GM08714 (cell line): ENCODE results near the gene SLC8B1.

Source experiments
- H3K4me3 ChIP-seq: fragments of 200-500 bp; sonication (Bioruptor generic); 2 replicates; pipeline ENCODE4 v1.5.1; 2014; ENCODE audit warnings: mild to moderate bottlenecking, low read length, inconsistent platforms
- ZNF274 ChIP-seq: IDR thresholded peaks from 2 replicates; pipeline ENCODE4 v1.6.1; 2012; ENCODE audit warnings: mild to moderate bottlenecking, low read depth, low read length

Gene SLC8B1

DNA sequence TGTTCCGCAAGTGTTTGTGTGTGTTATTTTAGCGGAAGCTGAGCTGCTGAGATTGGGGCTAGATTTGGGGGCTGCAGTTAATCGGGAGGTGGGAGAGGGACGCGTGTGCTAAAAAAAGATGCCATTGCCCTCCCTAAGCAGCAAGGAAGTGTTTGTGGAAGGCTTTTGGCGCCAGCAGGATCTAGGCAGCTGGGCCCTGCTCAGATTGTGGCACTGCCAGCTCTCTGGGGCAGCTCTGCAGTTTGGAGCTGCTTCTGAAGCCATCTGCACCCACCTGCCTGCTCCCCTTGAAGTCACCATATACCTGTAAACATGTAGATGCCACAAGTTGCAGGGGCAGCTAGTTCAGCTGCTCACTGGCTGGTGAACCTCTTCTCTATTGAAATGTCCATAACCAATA lies 84.9 kb downstream of the SLC8B1 start:
- no peak overlapping the region for H3K4me3 ChIP-seq
- TF ChIP-seq ZNF274, result no peak

DNA sequence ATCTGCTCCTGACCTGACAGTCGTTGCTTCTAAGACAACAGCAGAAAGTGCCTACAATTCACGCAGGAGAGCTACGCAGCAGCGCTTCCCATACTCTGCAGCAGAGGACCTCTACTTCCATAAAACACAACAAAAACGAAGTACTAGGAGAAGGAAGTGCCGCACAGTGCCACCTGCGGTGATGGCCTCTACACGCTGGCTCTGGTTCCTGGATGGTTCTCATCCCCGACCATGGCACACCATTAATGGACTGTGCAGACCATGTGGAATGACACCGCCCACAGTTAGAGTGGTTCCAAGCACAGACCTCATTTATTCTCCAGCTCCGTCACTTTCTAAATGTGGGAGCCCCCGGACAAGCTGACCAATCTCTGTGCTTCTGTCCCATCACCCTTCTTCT lies 85.4 kb downstream of the SLC8B1 start:
- no peak overlapping the region for H3K4me3 ChIP-seq
- no peak for TF ChIP-seq ZNF274

DNA sequence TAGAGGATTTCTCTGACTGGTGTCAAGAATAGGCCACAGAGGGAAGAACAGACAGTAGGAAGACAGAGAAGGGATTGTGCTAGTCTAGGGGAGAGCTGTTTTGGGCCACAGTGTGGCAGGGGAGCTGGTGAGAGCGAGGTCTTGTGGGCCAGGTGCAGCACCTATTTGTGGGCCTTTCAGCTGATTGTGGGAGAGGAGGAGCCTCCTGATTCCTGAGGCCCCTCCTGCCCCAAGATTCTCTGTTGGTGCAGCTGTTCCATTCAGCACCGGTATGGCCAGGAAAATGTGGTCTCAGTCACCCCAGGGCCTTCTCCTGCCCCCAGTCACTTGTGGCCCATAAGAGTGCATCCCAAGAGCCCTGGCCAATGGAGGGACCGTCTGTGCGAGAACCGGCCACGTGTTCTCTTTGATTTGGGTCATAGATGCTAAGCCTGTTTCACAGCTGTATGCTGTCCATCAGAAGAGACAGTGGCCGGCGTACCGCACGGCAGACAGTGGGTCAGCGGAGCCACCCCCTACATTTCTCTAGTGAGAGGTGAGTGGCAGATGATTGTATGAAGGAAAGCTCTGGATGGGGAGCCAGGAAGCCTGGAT lies 86.0 kb downstream of the SLC8B1 start:
- no peak for TF ChIP-seq ZNF274
- no peak overlapping the region for H3K4me3 ChIP-seq
